Lung (tissue), 12 donors: ENCODE data around the gene CCNT1. TPM values are rescaled to one million over a fixed set of nuclear protein-coding genes. Genes with fewer than 3 reads are reported as not detected.
"Not testable (repeated sequence)": the region's sequence is repeated elsewhere in the genome, so short reads cannot be mapped to it uniquely, and the experiment has no call there.

Experiments used
- ATAC-seq: fragments of 200-7000 bp; cut with Tn5 transposase; one replicate; pipeline ENCODE4 v1.9.1; 2020; ENCODE audit warnings: moderate number of reproducible peaks; ENCODE audit not compliant: insufficient read depth, low FRiP score
- DNase-seq, 3 donors: peaks; one replicate each; pipeline ENCODE4 v3.0.0-alpha.2; 2013 to 2017
- H3K27ac ChIP-seq, 2 donors: one replicate each; pipeline ENCODE4 v1.5.1; 2013; ENCODE audit warnings: mild to moderate bottlenecking in 2 of 2, moderate library complexity in 2 of 2, control low read depth in 1 of 2, inconsistent platforms in 1 of 2, low read depth in 1 of 2, low read length in 1 of 2
- H3K27me3 ChIP-seq, 3 donors: one replicate each; pipeline ENCODE4 v1.5.1; 2013; ENCODE audit warnings: low read length in 2 of 3; ENCODE audit not compliant: control insufficient read depth in 3 of 3, insufficient read depth in 3 of 3
- H3K36me3 ChIP-seq, 4 donors: one replicate each; pipeline ENCODE4 v1.5.1; 2013; ENCODE audit warnings: low read length in 4 of 4, mild to moderate bottlenecking in 1 of 4, moderate library complexity in 1 of 4; ENCODE audit not compliant: control insufficient read depth in 4 of 4, insufficient read depth in 4 of 4
- H3K4me1 ChIP-seq, 5 donors: one replicate each; pipeline ENCODE4 v1.5.1; 2013; ENCODE audit warnings: low read length in 5 of 5, mild to moderate bottlenecking in 2 of 5, moderate library complexity in 1 of 5; ENCODE audit not compliant: control insufficient read depth in 5 of 5, insufficient read depth in 5 of 5
- H3K4me3 ChIP-seq: one replicate; pipeline ENCODE4 v1.5.1; 2013; ENCODE audit warnings: mild to moderate bottlenecking, control low read depth, moderate library complexity
- H3K9ac ChIP-seq, 2 donors: one replicate each; pipeline ENCODE4 v1.5.1; 2013; ENCODE audit warnings: low read length in 2 of 2, control low read depth in 1 of 2; ENCODE audit not compliant: insufficient read depth in 1 of 2
- H3K9me3 ChIP-seq, 4 donors: one replicate each; pipeline ENCODE4 v1.5.1; 2013; ENCODE audit warnings: low read length in 3 of 4, mild to moderate bottlenecking in 1 of 4, moderate library complexity in 1 of 4; ENCODE audit not compliant: control insufficient read depth in 4 of 4, insufficient read depth in 3 of 4
- WGBS, 2 donors: extraction: QIAGEN DNeasy Blood & Tissue Kit; methylation state at CpG; one replicate each; pipeline ENCODE4 v1.1.7; 2013; 5-methylcytosine and 5-hydroxymethylcytosine counted together
- polyA plus RNA-seq, 2 donors: library from polyadenylated mRNA; stranded (reverse); fragments of 200-250 nt; gene quantifications; one replicate each; pipeline ENCODE4 v1.2.1, GENCODE V29; 2013
- total RNA-seq, 2 donors: library from RNA; depleted of rRNA in 1 of 2; stranded (reverse); fragments of >200 nt in 1 of 2; gene quantifications; one replicate each; pipeline ENCODE4 v1.2.1, GENCODE V29; 2014 to 2021
- TF ChIP-seq, protein P1 (sequence below): IDR thresholded peaks from 2 replicates; pipeline ENCODE4 v1.5.1; 2012; ENCODE audit warnings: mild to moderate bottlenecking; ENCODE audit errors: control extremely low read depth, extremely low read depth
- donor health status: control.
- donor health status: control.
- donor health status: Bipolar disorder and iron deficiency.
- donor health status: healthy.
- donor health status: DM: yes; HTN: yes; CAD: no.

Gene CCNT1
- total and polyA plus RNA-seq, 4 donors: 4.8 to 41.1 (median 16.2) TPM

DNA sequence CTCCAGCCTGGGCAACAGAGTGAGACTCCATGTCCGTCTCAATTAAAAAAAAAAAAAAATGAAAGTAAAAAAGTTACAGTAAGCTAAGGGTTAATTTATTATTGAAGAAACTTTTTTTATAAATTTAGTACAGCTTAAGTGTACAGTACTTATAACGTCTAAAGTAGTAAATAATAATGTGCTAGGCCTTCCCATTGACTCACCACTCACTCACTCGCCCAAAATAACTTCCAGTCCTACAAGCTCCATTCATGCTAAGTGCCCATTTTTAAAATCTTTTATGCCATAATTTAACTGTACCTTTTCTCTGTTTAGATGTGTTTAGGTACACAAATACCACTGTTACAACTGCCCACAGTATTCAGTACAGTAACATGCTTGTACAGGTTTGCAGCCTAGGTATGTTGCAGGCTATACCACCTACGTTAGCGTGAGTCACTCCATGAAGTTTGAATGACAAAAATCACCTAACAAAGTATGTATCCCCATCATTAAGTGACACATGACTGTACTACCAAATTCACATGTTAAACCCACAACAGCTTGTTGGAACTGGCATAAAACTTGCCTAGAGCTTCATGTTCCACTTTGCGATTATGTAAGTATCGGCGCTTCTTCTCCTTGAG is 45.2 kb downstream of the CCNT1 start:
- no peaks in the 10 kb centered on the region for H3K27me3 ChIP-seq
- ATAC-seq (no peak), DNase-seq (no peak)
- H3K4me1 ChIP-seq: peaks cover 0 to 5% (median 0%) of the 10 kb centered on the region in 5 donors
- H3K9ac ChIP-seq: no peak overlapping the region
- TF ChIP-seq, protein P1, sequence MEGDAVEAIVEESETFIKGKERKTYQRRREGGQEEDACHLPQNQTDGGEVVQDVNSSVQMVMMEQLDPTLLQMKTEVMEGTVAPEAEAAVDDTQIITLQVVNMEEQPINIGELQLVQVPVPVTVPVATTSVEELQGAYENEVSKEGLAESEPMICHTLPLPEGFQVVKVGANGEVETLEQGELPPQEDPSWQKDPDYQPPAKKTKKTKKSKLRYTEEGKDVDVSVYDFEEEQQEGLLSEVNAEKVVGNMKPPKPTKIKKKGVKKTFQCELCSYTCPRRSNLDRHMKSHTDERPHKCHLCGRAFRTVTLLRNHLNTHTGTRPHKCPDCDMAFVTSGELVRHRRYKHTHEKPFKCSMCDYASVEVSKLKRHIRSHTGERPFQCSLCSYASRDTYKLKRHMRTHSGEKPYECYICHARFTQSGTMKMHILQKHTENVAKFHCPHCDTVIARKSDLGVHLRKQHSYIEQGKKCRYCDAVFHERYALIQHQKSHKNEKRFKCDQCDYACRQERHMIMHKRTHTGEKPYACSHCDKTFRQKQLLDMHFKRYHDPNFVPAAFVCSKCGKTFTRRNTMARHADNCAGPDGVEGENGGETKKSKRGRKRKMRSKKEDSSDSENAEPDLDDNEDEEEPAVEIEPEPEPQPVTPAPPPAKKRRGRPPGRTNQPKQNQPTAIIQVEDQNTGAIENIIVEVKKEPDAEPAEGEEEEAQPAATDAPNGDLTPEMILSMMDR: no peak
- 87 to 92% methylated on average over 8 of the region's 8 CpGs for WGBS, 2 donors
- no peak overlapping the region for H3K27ac ChIP-seq
- no peaks in the 10 kb centered on the region for H3K9me3 ChIP-seq
- no peak overlapping the region for H3K4me3 ChIP-seq
- H3K36me3 ChIP-seq: peaks cover 26 to 47% (median 39%) of the 10 kb centered on the region in 4 donors

DNA sequence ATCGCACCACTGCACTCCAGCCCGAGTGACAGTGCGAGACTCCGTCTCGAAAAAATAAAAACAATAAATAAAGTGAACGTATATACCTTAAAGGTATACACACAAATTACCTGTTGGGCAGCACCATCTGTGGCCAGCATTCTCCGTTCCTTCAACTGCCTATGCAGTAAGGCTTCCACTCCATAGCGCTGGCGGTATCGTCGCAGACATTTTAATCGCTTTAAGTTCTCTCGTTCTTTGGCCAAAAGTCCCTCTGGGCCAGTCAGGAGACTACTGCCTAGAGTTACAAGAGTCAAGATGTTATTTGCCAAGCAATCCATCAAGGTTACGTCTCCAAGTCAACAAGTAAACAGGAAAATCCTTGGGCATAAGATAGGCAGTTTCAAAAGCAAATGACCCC is 47.5 kb downstream of the CCNT1 start:
- Histone ChIP-seq H3K27ac (no peak overlapping the region), H3K9ac (no peak overlapping the region), H3K4me1 (peaks cover 0 to 5% (median 0%) of the 10 kb centered on the region in 5 donors), H3K27me3 (no peaks in the 10 kb centered on the region), H3K9me3 (no peaks in the 10 kb centered on the region), H3K36me3 (peaks cover 33 to 51% (median 42%) of the 10 kb centered on the region in 4 donors), H3K4me3 (no peak overlapping the region)
- TF ChIP-seq, protein P1: no peak
- 94 to 96% methylated on average over 14 of the region's 14 CpGs for WGBS, 2 donors
- DNase-seq (no peak), ATAC-seq (no peak)

DNA sequence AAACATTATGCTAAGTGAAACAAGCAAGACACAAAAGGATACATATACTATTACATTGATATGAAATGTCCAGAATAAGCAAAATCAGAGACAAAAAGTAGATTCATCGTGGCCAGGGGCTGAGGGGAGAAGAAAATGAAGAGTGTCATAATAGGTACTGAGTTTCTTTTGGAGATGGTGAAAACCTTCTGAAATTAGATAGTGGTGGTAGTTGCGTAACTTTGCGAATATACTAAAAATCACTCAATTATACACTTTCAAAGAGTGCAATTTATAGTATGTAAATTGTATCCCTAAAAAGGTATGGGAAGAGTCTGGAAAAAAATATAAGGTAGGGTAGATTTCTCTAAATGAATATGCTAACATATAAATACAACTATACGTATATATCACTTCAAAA is 56.6 kb downstream of the CCNT1 start:
- TF ChIP-seq, protein P1: no peak
- WGBS, 2 donors: 93 to 96% methylated on average over 4 of the region's 4 CpGs
- ATAC-seq (no peak), DNase-seq (no peak)
- H3K4me3 ChIP-seq: no peak overlapping the region
- H3K4me1 ChIP-seq: no peaks in the 10 kb centered on the region
- H3K27ac ChIP-seq: no peak overlapping the region
- no peak overlapping the region for H3K9ac ChIP-seq
- peaks cover 25 to 42% (median 33%) of the 10 kb centered on the region in 4 donors for H3K36me3 ChIP-seq
- no peaks in the 10 kb centered on the region for H3K9me3 ChIP-seq
- no peaks in the 10 kb centered on the region for H3K27me3 ChIP-seq

DNA sequence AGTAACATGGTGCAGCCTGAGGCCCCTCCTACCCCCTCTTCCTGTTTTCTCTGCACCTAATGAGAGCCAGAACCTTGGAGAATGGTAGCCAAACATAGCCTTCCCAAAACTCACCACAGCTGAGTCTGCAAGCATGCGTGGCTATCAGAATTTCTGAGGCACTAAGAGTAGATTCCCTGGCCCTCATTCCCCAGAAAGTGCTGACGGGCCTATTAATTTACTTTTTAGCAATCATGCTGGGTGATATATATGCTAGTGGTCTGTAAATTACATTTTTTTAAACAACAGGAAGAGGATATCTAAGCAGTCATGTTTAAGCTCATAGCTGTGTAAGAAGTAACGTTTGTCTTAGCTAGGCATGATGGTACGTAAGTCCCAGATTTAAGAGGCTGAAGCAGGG is 64.8 kb downstream of the CCNT1 start:
- no peak for ATAC-seq
- Histone ChIP-seq H3K36me3 (peaks cover 20 to 31% (median 30%) of the 10 kb centered on the region in 4 donors), H3K9ac (no peak overlapping the region), H3K4me3 (no peak overlapping the region), H3K9me3 (no peaks in the 10 kb centered on the region), H3K4me1 (no peaks in the 10 kb centered on the region), H3K27ac (no peak overlapping the region), H3K27me3 (no peaks in the 10 kb centered on the region)
- TF ChIP-seq, protein P1: no peak
- DNase-seq: no peak
- WGBS, 2 donors: 71 to 72% methylated on average over 4 of the region's 4 CpGs

DNA sequence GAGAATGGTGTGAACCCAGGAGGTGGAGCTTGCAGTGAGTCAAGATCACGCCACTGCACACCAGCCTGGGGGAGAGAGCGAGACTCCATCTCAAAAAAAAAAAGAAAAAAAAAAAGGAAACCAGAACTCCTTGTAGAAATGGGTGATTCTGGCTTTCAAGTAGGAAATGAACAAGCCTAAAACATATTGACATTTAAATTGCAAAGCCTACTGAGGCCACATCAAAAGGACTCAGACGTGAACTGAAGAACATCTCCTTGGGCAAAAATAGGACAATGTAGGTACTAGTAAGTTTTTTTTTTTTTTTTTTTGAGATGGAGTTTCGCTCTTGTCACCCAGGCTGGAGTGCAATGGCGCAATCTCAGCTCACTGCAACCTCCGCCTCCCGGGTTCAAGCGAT is 71.2 kb downstream of the CCNT1 start:
- WGBS, 2 donors: 95 to 98% methylated on average over 7 to 8 of the region's 8 CpGs
- H3K4me1 ChIP-seq, H3K4me3 ChIP-seq, H3K9ac ChIP-seq, H3K27ac ChIP-seq, ATAC-seq, H3K27me3 ChIP-seq, DNase-seq, H3K9me3 ChIP-seq: not testable (repeated sequence)
- peaks cover 4 to 16% (median 7%) of the 10 kb centered on the region in 4 donors for H3K36me3 ChIP-seq
